CD4-positive, alpha-beta T cell (primary cell): Measurements from ENCODE around the gene FGF5. TPM values are rescaled to one million over a fixed set of nuclear protein-coding genes. Genes with fewer than 3 reads are reported as not detected.

Experiments used
- ATAC-seq: fragments of 200-7000 bp; cut with Tn5 transposase; one replicate; pipeline ENCODE4 v1.10.0; 2022; ENCODE audit warnings: mild to moderate bottlenecking; ENCODE audit not compliant: poor library complexity
- CTCF ChIA-PET: fragments of 350-600 bp; sonication (Branson Sonifier 250); formaldehyde crosslinking; loops from one replicate; lab custom pipeline; 2021; ENCODE audit warnings: antibody characterized with exemption, inconsistent platforms; lab: Charles Lee
- POLR2A ChIA-PET: fragments of 350-600 bp; sonication (Branson Sonifier 250); formaldehyde crosslinking; loops from one replicate; lab custom pipeline; 2021; ENCODE audit warnings: antibody characterized with exemption, inconsistent platforms; lab: Charles Lee
- DNase-seq, 14 experiments: peaks; one replicate each; pipeline ENCODE4 v3.0.0-alpha.2; 2013 to 2020; ENCODE audit warnings: mixed read lengths in 2 of 14
- H3K27ac ChIP-seq, 2 donors: one replicate each; pipeline versions ENCODE4 v1.5.1 to v1.7.0; 2013; ENCODE audit warnings: low read length in 2 of 2, low read depth in 1 of 2, mild to moderate bottlenecking in 1 of 2
- H3K27me3 ChIP-seq, 2 experiments: 1 replicate in 1 of 2; 2 replicates in 1 of 2; pipeline versions ENCODE4 v1.6.1 to v1.7.0; 2013; ENCODE audit warnings: low read length in 2 of 2, control low read depth in 1 of 2, mild to moderate bottlenecking in 1 of 2, moderate library complexity in 1 of 2; ENCODE audit not compliant: insufficient read depth in 2 of 2, control insufficient read depth in 1 of 2
- H3K36me3 ChIP-seq: one replicate; pipeline ENCODE4 v1.6.1; 2013; ENCODE audit warnings: low read length, control low read depth; ENCODE audit not compliant: insufficient read depth
- H3K4me1 ChIP-seq: one replicate; pipeline ENCODE4 v1.6.1; 2013; ENCODE audit warnings: low read length, control low read depth; ENCODE audit not compliant: insufficient read depth
- H3K4me3 ChIP-seq: one replicate; pipeline ENCODE4 v1.5.1; 2013; ENCODE audit warnings: mild to moderate bottlenecking, low read length, moderate library complexity
- H3K9me3 ChIP-seq, 2 experiments: 1 replicate in 1 of 2; 2 replicates in 1 of 2; pipeline versions ENCODE4 v1.6.1 to v1.7.0; 2013; ENCODE audit warnings: low read length in 2 of 2, mild to moderate bottlenecking in 2 of 2, control low read depth in 1 of 2, moderate library complexity in 1 of 2; ENCODE audit not compliant: control insufficient read depth in 1 of 2, insufficient read depth in 1 of 2
- H3K27ac Mint-ChIP-seq: one replicate; pipeline ENCODE4 v1.8.0; 2020; ENCODE audit warnings: mixed read lengths
- H3K27me3 Mint-ChIP-seq: one replicate; pipeline ENCODE4 v1.8.0; 2021; ENCODE audit warnings: mixed read lengths
- H3K36me3 Mint-ChIP-seq: one replicate; pipeline ENCODE4 v1.8.0; 2021; ENCODE audit warnings: low read depth, mixed read lengths
- H3K4me1 Mint-ChIP-seq: one replicate; pipeline ENCODE4 v1.8.0; 2021; ENCODE audit warnings: low read depth, mixed read lengths
- H3K4me3 Mint-ChIP-seq: one replicate; pipeline ENCODE4 v1.8.0; 2020; ENCODE audit warnings: mild to moderate bottlenecking, mixed read lengths
- H3K9me3 Mint-ChIP-seq: one replicate; pipeline ENCODE4 v1.8.0; 2020; ENCODE audit warnings: mixed read lengths
- CTCF ChIP-seq: fragments of 200-600 bp; IDR thresholded peaks from one replicate; pipeline ENCODE4 v1.8.0; 2022; ENCODE audit warnings: antibody characterized with exemption, mild to moderate bottlenecking
- intact Hi-C, 2 experiments: fragments of 100-400 bp; cut with DNase I in 1 of 2; cut with micrococcal nuclease in 1 of 2; formaldehyde crosslinking; loops; one replicate each; pipeline versions ENCODE4 v1.15.1 to v1.9.0; 2023 to 2025; cut with DNase I, micrococcal nuclease
- total RNA-seq, 174 experiments: library from RNA in 2 of 174; stranded (reverse) in 2 of 174; gene quantifications; one replicate each; pipeline ENCODE4 v1.2.3 and lab custom pipeline; 2021 to 2026

FGF5 gene
- total RNA-seq, 2 experiments from 2014 or later, result 0.05 to 0.06 TPM

- Mint-ChIP-seq H3K27ac (no peak overlapping the region), H3K27me3 (peaks cover 46% of the 10 kb centered on the region)
Observed at GRCh38 chr4:80221161-80221560, 45.3 kb upstream of the FGF5 start.

DNA sequence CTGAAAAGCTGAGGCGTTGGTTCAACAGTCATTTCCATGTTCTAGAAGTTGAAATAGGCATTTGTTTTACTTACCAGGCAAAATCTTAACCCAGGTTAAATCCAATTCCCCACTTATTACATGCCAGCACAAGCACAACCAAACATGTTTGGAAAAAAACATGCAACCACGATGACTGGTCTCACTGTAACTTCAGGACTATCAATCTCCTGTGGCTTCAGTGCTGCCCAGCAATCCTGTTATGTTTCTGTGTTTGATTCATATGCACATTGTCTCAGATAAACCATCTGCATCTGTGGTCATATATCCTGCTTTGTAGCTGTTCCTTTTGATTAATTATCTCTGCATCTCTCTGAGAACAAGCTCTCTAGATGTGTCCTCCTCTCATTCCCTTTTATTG, 40.9 kb upstream of the FGF5 start:
- Histone ChIP-seq H3K36me3 (no peaks in the 10 kb centered on the region), H3K4me1 (no peaks in the 10 kb centered on the region), H3K27me3 (peaks cover 0 to 33% of the 10 kb centered on the region in 2 experiments), H3K9me3 (no peaks in the 10 kb centered on the region), H3K4me3 (no peak overlapping the region), H3K27ac (no peak overlapping the region)
- Mint-ChIP-seq H3K4me3 (no peak overlapping the region), H3K9me3 (no peaks in the 10 kb centered on the region), H3K4me1 (no peaks in the 10 kb centered on the region), H3K27me3 (peaks cover 36% of the 10 kb centered on the region), H3K36me3 (no peaks in the 10 kb centered on the region), H3K27ac (no peak overlapping the region)
- DNase-seq (no peak), ATAC-seq (no peak)
- intact Hi-C loops, result no loop called here
- TF ChIP-seq CTCF, result no peak
- CTCF ChIA-PET, result no interaction called here
- POLR2A ChIA-PET, result no interaction called here

More at GRCh38 chr4:80221161-80221560, 45.3 kb upstream of the FGF5 start:
- H3K9me3 Mint-ChIP-seq, result no peaks in the 10 kb centered on the region
- no peak for DNase-seq
- Histone ChIP-seq H3K4me1 (no peaks in the 10 kb centered on the region), H3K36me3 (no peaks in the 10 kb centered on the region), H3K9me3 (no peaks in the 10 kb centered on the region), H3K27ac (no peak overlapping the region), H3K4me3 (no peak overlapping the region), H3K27me3 (peaks cover 3 to 47% of the 10 kb centered on the region in 2 experiments)
- H3K36me3 Mint-ChIP-seq, result no peaks in the 10 kb centered on the region
- no peak overlapping the region for H3K4me3 Mint-ChIP-seq
- POLR2A ChIA-PET, result interaction anchor here (1.3 kb wide), 1 partner anchor 10 kb away, joined by 4 read pairs; no protein-coding TSS in a partner anchor
- CTCF ChIA-PET, result interaction anchor here (1.4 kb wide), 1 partner anchor 96 kb away, joined by 4 read pairs; no protein-coding TSS in a partner anchor
- TF ChIP-seq CTCF, result peak; percentile 21
- H3K4me1 Mint-ChIP-seq, result no peaks in the 10 kb centered on the region
- ATAC-seq, result no peak
- intact Hi-C loops, result no loop called here

- CTCF ChIA-PET, result no interaction called here
- Histone ChIP-seq H3K4me3 (no peak overlapping the region), H3K27me3 (peaks cover 0 to 31% of the 10 kb centered on the region in 2 experiments), H3K4me1 (no peaks in the 10 kb centered on the region), H3K9me3 (no peaks in the 10 kb centered on the region), H3K36me3 (no peaks in the 10 kb centered on the region), H3K27ac (no peak overlapping the region)
- no peak overlapping the region for H3K4me3 Mint-ChIP-seq
- no peak overlapping the region for H3K27ac Mint-ChIP-seq
- H3K9me3 Mint-ChIP-seq, result no peaks in the 10 kb centered on the region
- no peaks in the 10 kb centered on the region for H3K36me3 Mint-ChIP-seq
- peaks cover 34% of the 10 kb centered on the region for H3K27me3 Mint-ChIP-seq
- POLR2A ChIA-PET, result no interaction called here
- ATAC-seq (no peak), DNase-seq (no peak)
- intact Hi-C loops, result no loop called here
- no peak for TF ChIP-seq CTCF
- no peaks in the 10 kb centered on the region for H3K4me1 Mint-ChIP-seq
Observed at GRCh38 chr4:80226094-80226493, 40.4 kb upstream of the FGF5 start.
